HuH-7 (cell line): Measurements from ENCODE around the gene CABP1.

Experiments
- DNase-seq: peaks from one replicate; pipeline ENCODE4 v3.0.0; 2011; ENCODE audit warnings: low spot score

CABP1 gene

DNA sequence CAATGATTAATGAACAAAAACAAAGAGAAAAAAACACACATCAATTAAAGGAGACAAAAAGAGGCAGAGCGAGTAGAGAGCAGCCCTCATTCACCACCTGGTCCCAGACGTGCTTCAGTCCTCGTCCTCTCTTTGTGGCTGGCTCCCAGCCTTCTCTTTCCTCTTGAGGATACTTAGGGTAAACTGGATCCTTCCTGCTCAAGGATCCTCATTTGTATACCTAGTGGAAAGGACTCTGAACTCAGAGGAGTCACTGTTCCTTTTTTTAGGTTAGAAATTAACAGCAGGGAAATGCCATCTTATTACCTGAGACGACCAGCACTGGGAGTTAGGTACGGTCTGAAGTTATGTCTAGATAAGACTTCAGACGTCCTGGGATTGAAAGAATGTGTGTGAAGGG, 56.2 kb downstream of the CABP1 start:
- no peak for DNase-seq

DNA sequence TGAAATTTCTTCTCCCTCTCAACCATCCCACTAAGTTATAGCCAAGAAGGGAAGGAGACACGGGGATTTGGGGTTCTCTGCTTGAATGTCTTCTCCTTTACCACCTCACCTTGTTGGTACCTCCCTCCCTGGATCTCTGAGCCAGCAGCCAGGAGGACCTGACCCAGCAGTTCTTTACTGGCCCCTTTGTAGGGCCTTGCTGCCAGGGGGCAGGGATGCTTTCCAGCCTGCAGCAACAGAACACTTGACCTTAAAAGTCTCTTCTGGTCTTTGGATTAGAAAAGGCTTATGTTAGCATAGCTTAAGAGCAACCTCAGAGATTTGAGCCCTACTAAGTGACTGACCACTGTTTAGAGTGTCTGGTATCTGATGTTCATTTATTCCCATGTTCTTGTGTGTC, 56.9 kb downstream of the CABP1 start:
- no peak for DNase-seq

DNA sequence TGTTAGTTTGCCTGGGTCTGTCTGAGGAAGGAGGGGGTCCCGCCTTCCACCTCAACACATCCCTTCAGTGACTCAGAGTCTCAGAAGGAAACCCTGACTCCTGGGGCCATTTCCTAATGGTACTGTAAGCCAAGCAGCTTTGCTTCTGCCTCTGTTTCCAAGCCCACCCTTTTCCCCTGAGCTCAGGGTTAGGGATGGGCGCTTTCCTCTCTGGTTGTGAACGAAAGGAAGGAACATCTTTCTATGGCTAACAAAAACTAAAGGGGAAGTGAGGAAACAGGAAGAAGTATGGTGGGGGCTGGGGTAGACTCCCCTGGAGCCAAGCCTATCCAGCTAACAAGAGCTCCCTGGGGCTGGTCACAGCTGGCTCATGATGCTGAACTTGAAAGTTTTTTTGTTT, 58.2 kb downstream of the CABP1 start:
- DNase-seq: no peak

DNA sequence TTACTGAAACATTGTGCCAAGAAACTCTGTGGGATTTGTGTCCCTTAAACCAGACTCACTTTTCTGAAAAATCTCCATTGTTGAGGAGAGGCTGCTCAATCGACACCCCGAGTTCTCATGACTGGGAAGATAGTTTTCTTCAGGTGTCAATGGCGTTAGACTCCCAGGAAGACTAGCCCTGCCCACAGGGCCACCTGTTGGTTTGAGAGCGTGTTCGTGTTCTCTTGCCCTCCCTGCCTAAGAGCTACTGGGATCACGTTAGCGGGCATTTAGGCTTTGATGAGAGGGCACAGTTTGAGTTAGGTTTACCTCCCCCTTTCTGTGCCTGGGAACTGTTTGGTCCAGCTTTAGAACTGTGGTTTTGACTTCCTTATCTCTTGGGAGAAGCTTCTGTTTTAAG, 59.1 kb downstream of the CABP1 start:
- DNase-seq: no peak

DNA sequence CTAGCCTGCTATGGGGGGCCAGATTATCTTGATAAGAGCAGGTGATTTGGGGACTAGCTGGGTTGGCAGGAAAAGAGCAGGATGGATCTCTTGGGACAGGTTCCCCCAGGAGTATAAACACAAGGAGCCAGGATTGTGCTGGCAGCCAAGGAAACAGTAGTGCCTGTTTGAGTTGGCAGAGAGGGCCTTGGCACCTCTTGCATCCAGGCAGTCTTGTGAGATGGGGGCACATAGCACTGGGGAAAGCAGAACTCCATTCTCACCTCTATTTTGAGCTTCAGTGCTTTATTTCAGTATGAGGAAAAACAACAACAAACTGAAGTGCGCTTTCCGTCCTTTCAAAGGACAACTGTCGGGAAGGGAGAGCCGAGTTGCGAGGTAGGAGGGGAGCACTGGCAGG, 60.5 kb downstream of the CABP1 start:
- DNase-seq: no peak

- DNase-seq: no peak
Measured at GRCh38 chr12:120702637-120703036, 62.2 kb downstream of the CABP1 start.

GRCh38 chr12:120703311-120703942, 63.0 kb downstream of the CABP1 start:
- no peak for DNase-seq

DNA sequence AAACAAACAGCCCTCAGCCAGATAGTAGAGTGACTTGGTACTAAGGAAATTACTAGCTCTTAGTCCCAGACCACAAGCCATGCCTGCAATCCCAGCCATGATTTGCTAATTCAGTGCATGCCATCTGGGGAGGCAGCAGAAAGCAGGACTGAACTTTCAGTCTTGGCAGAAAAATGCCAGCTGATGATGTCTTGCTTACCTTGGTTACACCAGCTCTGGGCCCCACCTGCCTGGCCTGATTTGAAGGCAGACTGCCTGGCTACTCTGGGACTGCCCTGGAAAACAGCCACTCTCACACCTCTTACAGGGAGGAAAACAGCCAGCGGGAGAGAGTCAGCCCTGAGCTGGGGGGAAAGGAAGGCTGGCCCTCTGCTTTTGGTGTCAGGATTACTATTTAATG, 65.2 kb downstream of the CABP1 start:
- DNase-seq: no peak

DNA sequence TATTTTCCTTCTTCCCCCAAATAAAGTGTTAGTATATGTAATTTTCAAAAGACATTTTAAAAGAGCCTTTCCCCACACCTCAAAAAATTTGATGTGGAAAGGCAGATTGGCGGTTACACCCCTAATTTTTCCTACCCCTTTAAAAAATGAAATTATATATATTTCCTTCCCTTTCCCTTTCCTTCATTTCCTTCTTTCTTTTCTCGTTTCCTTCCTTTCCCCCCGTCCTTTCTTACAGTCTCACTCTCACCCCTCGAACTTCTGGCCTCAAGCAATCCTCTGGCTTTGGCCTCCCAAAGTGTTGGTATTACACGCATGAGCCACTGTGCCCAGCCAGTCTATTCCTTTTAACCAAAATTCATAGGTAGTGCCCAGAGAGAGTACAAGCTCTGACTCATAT, 65.6 kb downstream of the CABP1 start:
- no peak for DNase-seq

DNA sequence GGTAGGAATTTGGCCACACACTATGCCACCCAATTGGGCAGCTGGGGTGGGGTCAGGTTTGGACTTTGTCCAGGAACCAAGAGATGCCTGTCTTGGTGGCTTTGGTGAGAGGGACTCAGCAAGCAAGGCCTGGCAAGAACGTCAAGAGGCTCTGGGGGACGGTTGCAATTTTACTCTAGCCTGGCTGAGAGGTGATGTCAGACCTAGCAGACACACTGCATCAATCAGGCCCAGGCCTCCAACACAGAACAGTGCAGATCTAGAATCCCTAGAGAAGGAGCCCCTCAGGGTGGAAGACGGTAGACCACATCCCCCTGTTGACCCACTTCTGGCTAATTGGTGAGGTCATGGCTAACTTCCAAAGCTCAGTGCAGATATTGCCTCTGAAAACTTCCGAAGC, 68.2 kb downstream of the CABP1 start:
- DNase-seq: no peak

GRCh38 chr12:120710031-120710804, 69.8 kb downstream of the CABP1 start, which contains the start of gene UNC119B:
TSS of gene UNC119B (plus strand) at chr12:120710458. CDS start at chr12:120710475, 17 bp downstream.
- peak; percentile 66 for DNase-seq

GRCh38 chr12:120710805-120711296, 70.4 kb downstream of the CABP1 start:
- no peak for DNase-seq

- no peak for DNase-seq
Measured at GRCh38 chr12:120711411-120711810, 71.0 kb downstream of the CABP1 start.

DNA sequence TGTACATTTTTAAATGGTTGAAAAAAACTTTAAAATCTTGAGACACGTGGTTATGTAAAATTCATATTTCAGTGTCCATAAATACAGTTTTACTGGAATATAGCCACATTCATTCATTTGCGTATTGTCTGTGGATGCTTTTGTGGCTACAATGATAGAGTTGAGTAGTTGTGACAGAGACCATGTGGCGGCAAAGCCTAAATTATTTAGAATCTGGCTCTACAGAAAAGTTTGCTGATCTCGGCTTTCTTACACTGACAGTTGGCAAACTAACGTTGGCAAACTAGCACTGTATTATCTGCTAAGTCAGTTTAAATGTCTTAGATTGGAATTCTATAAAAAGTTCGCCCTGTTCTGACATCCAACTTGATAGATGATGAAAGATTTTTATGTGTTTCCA, 72.2 kb downstream of the CABP1 start:
- DNase-seq: no peak

GRCh38 chr12:120713861-120714482, 73.5 kb downstream of the CABP1 start:
- DNase-seq: peak; percentile 74
